GM23338 (cell line): ENCODE results near the gene PAGR1. TPM values are rescaled to one million over a fixed set of nuclear protein-coding genes. Genes with fewer than 3 reads are reported as not detected.

Experiments
- ATAC-seq: fragments of 200-7000 bp; cut with Tn5 transposase; 3 replicates; pipeline ENCODE4 v1.9.1; 2020
- DNase-seq: peaks from one replicate; pipeline ENCODE4 v3.0.0-alpha.2; 2015; ENCODE audit warnings: low spot score
- H2AFZ ChIP-seq: fragments of 200-600 bp; sonication (generic); 2 replicates; pipeline ENCODE4 v1.8.0; 2016; ENCODE audit warnings: antibody characterized with exemption, mild to moderate bottlenecking, moderate library complexity
- H3F3A ChIP-seq: fragments of 200-600 bp; sonication (generic); replicated peaks from 2 replicates; pipeline ENCODE4 v1.8.0; 2017; ENCODE audit warnings: antibody characterized with exemption, mixed run types, low read depth
- H3K27ac ChIP-seq: fragments of 200-600 bp; sonication (generic); 2 replicates; pipeline ENCODE4 v1.6.1; 2016; ENCODE audit warnings: low read depth
- H3K27me3 ChIP-seq: fragments of 200-600 bp; sonication (generic); 2 replicates; pipeline ENCODE4 v1.8.0; 2016; ENCODE audit warnings: mild to moderate bottlenecking, mixed run types, moderate library complexity; ENCODE audit not compliant: insufficient read depth
- H3K36me3 ChIP-seq: fragments of 200-600 bp; sonication (generic); 2 replicates; pipeline ENCODE4 v1.8.0; 2016; ENCODE audit warnings: mild to moderate bottlenecking; ENCODE audit not compliant: insufficient read depth
- H3K4me1 ChIP-seq: fragments of 200-600 bp; sonication (generic); 2 replicates; pipeline ENCODE4 v1.8.0; 2016; ENCODE audit warnings: mild to moderate bottlenecking, moderate library complexity; ENCODE audit not compliant: insufficient read depth
- H3K4me2 ChIP-seq: fragments of 200-600 bp; sonication (generic); 2 replicates; pipeline ENCODE4 v1.7.1; 2017; ENCODE audit warnings: mixed run types
- H3K4me3 ChIP-seq: fragments of 200-600 bp; sonication (generic); 2 replicates; pipeline ENCODE4 v1.6.1; 2016; ENCODE audit warnings: mixed run types
- H3K79me2 ChIP-seq: fragments of 200-600 bp; sonication (generic); replicated peaks from 2 replicates; pipeline ENCODE4 v1.8.0; 2017; ENCODE audit warnings: mild to moderate bottlenecking; ENCODE audit not compliant: insufficient read depth
- H3K9me2 ChIP-seq: fragments of 200-600 bp; sonication (generic); 2 replicates; pipeline ENCODE4 v1.8.0; 2017; ENCODE audit not compliant: insufficient read depth
- H4K20me1 ChIP-seq: fragments of 200-600 bp; sonication (generic); replicated peaks from 2 replicates; pipeline ENCODE4 v1.8.0; 2017; ENCODE audit warnings: mild to moderate bottlenecking; ENCODE audit not compliant: insufficient read depth
- H3K27ac Mint-ChIP-seq: 2 replicates; pipeline ENCODE4 v1.8.0; 2020; ENCODE audit warnings: inconsistent platforms, mild to moderate bottlenecking, moderate library complexity, mixed read lengths
- H3K27me3 Mint-ChIP-seq: 3 replicates; pipeline ENCODE4 v1.8.0; 2022; ENCODE audit warnings: low read depth, mild to moderate bottlenecking, moderate library complexity, mixed read lengths, inconsistent platforms; ENCODE audit not compliant: insufficient read depth, poor library complexity
- H3K36me3 Mint-ChIP-seq: 3 replicates; pipeline ENCODE4 v1.8.0; 2021; ENCODE audit warnings: low read depth, mild to moderate bottlenecking, inconsistent platforms, moderate library complexity, mixed read lengths
- H3K4me1 Mint-ChIP-seq: 3 replicates; pipeline ENCODE4 v1.8.0; 2020; ENCODE audit warnings: mild to moderate bottlenecking, inconsistent platforms, mixed read lengths
- H3K4me3 Mint-ChIP-seq: 3 replicates; pipeline ENCODE4 v1.8.0; 2021; ENCODE audit warnings: moderate library complexity, mild to moderate bottlenecking, inconsistent platforms, mixed read lengths
- H3K9me3 Mint-ChIP-seq: 3 replicates; pipeline ENCODE4 v1.8.0; 2020; ENCODE audit warnings: moderate library complexity, mild to moderate bottlenecking, inconsistent platforms, mixed read lengths
- CREB1 ChIP-seq: fragments of 250-450 bp; sonication (Bioruptor Pico); IDR thresholded peaks from 2 replicates; pipeline ENCODE4 v1.5.0; 2020; ENCODE audit warnings: low read depth, mild to moderate bottlenecking, moderate library complexity
- EZH2 ChIP-seq: fragments of 200-600 bp; sonication (generic); IDR thresholded peaks from one replicate; pipeline ENCODE4 v1.8.0; 2017; ENCODE audit warnings: antibody characterized with exemption, mild to moderate bottlenecking, low read depth; ENCODE audit not compliant: unreplicated experiment
- EZH2phosphoT487 ChIP-seq: fragments of 200-600 bp; sonication (generic); IDR thresholded peaks from one replicate; pipeline ENCODE4 v1.8.1; 2018; ENCODE audit warnings: antibody characterized with exemption; ENCODE audit not compliant: unreplicated experiment
- JUNB ChIP-seq: IDR thresholded peaks from one replicate; pipeline ENCODE4 v1.6.1; 2016; ENCODE audit warnings: antibody characterized with exemption; ENCODE audit not compliant: unreplicated experiment
- NANOG ChIP-seq: IDR thresholded peaks from 2 replicates; pipeline ENCODE4 v1.6.1; 2016; ENCODE audit warnings: antibody characterized with exemption, borderline replicate concordance
- POLR2AphosphoS5 ChIP-seq: IDR thresholded peaks from 2 replicates; pipeline ENCODE4 v1.6.1; 2016; ENCODE audit warnings: antibody characterized with exemption, low read depth
- STAT1 ChIP-seq: IDR thresholded peaks from one replicate; pipeline ENCODE4 v1.6.1; 2016; ENCODE audit warnings: antibody characterized with exemption; ENCODE audit not compliant: unreplicated experiment
- ZNF114 ChIP-seq: fragments of 250-450 bp; sonication (Bioruptor Pico); IDR thresholded peaks from 2 replicates; pipeline ENCODE4 v1.5.0; 2020; ENCODE audit warnings: mild to moderate bottlenecking, moderate library complexity
- ZNF331 ChIP-seq: fragments of 250-450 bp; sonication (Bioruptor Pico); IDR thresholded peaks from 2 replicates; pipeline ENCODE4 v1.5.0; 2020; ENCODE audit warnings: low read depth, mild to moderate bottlenecking, moderate library complexity
- polyA plus RNA-seq: library from polyadenylated mRNA; unstranded; fragments of >200 nt; fragmentation: Nextera tagmentation; extraction: Ambion mirVana; gene quantifications from 2 replicates; pipeline ENCODE4 v1.2.1, GENCODE V29; 2016
- total RNA-seq: library from RNA; depleted of rRNA; stranded (reverse); fragments of >200 nt; shearing (Covaris generic); gene quantifications from 2 replicates; pipeline ENCODE4 v1.2.3, GENCODE V29; 2014
- TF ChIP-seq, protein P1 (sequence below): IDR thresholded peaks from 2 replicates; pipeline ENCODE4 v1.6.1; 2016; ENCODE audit warnings: antibody characterized with exemption
- TF ChIP-seq, protein P2 (sequence below): IDR thresholded peaks from one replicate; pipeline ENCODE4 v1.6.1; 2018; ENCODE audit warnings: antibody characterized with exemption; ENCODE audit not compliant: unreplicated experiment
- TF ChIP-seq, protein P3 (sequence below): fragments of 250-450 bp; sonication (Bioruptor Pico); IDR thresholded peaks from 2 replicates; pipeline ENCODE4 v1.5.0; 2020; ENCODE audit warnings: mild to moderate bottlenecking, moderate library complexity
- TF ChIP-seq, protein P4 (sequence below), 2 experiments: fragments of 200-600 bp in 1 of 2; sonication (generic) in 1 of 2; conservative IDR thresholded peaks; 2 replicates each; pipeline versions ENCODE4 v1.5.1 to v1.6.1; 2016 to 2017; ENCODE audit warnings: antibody characterized with exemption in 2 of 2, low read depth in 2 of 2, mild to moderate bottlenecking in 2 of 2, moderate library complexity in 1 of 2

Gene PAGR1
- total and polyA plus RNA-seq, 2 experiments from 2014 or later = 67.6 to 78.7 TPM

DNA sequence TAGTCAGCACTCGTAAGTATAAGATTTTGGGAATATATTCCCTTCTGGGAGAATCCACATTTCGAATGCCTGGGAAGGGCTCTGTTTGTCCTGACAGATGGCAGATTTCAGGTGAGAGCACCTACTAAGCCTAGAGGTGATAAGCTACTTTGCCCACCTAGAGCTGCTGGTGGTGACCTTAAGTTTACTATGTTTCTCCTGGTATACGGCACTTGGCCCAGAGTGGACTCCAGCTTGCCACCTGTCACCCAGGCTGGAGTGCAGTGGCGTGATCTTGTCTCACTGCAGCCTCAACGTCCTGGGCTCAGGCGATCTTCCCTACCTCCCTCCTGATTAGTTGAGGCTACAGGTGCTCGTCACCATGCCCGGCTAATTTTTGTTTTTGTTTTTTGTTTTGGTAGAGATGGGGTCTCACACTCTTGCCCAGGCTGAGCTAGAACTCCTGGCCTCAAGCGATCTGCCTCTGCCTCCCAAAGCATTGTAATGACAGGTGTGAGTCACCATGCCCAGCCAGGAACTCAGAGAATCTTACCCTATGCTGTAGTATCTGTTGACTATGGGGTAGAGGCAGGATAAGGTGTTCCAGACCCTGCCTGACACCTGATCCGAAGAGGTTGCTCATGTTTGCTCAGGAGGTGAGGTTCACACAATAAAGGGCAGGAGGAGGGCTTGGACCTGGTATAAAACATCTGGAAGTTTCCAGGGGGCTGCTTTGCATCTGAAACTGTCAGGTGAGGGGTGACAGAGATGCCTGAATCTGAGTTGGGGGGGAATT is 38.2 kb upstream of the PAGR1 start, which contains the start of gene ZG16:
Gene ZG16, plus strand, starts transcription at position 681 of the 775 bp plus-strand sequence. CDS start 1,011 bp downstream, outside the sequence.
- H3K4me1 Mint-ChIP-seq = peaks cover 8% of the 10 kb centered on the region
- H3K4me2 ChIP-seq = no peak within 1 kb of the TSS

More for the DNA sequence above, 38.2 kb upstream of the PAGR1 start, which contains the start of gene ZG16:
- H2AFZ ChIP-seq = no peak within 1 kb of the TSS
- Mint-ChIP-seq H3K27me3 (peaks cover 12% of the 10 kb centered on the region), H3K4me3 (no peak within 1 kb of the TSS), H3K9me3 (no peaks in the 10 kb centered on the region; the same call in 2 of the 3 replicates), H3K27ac (no peak within 1 kb of the TSS), H3K36me3 (no peaks in the 10 kb centered on the region)
- DNase-seq (no peak), ATAC-seq (no peak)
- H3K9me2 ChIP-seq = peaks cover 5% of the 10 kb centered on the region; the same call in 1 of the 2 replicates
- no peak within 1 kb of the TSS for H3K4me3 ChIP-seq
- H3K27me3 ChIP-seq = peaks cover 3% of the 10 kb centered on the region; the same call in 1 of the 2 replicates
- H3K79me2 ChIP-seq = no peaks in the 10 kb centered on the region
- TF ChIP-seq EZH2phosphoT487 (no peak), ZNF114 (CRISPR knock-in tag) (no peak), CREB1 (CRISPR knock-in tag) (no peak), STAT1 (no peak), JUNB (no peak), EZH2 (no peak), POLR2AphosphoS5 (no peak), ZNF331 (CRISPR knock-in tag) (no peak), NANOG (no peak)
- TF ChIP-seq, protein P1, sequence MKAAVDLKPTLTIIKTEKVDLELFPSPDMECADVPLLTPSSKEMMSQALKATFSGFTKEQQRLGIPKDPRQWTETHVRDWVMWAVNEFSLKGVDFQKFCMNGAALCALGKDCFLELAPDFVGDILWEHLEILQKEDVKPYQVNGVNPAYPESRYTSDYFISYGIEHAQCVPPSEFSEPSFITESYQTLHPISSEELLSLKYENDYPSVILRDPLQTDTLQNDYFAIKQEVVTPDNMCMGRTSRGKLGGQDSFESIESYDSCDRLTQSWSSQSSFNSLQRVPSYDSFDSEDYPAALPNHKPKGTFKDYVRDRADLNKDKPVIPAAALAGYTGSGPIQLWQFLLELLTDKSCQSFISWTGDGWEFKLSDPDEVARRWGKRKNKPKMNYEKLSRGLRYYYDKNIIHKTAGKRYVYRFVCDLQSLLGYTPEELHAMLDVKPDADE = no peak
- TF ChIP-seq, protein P2, sequence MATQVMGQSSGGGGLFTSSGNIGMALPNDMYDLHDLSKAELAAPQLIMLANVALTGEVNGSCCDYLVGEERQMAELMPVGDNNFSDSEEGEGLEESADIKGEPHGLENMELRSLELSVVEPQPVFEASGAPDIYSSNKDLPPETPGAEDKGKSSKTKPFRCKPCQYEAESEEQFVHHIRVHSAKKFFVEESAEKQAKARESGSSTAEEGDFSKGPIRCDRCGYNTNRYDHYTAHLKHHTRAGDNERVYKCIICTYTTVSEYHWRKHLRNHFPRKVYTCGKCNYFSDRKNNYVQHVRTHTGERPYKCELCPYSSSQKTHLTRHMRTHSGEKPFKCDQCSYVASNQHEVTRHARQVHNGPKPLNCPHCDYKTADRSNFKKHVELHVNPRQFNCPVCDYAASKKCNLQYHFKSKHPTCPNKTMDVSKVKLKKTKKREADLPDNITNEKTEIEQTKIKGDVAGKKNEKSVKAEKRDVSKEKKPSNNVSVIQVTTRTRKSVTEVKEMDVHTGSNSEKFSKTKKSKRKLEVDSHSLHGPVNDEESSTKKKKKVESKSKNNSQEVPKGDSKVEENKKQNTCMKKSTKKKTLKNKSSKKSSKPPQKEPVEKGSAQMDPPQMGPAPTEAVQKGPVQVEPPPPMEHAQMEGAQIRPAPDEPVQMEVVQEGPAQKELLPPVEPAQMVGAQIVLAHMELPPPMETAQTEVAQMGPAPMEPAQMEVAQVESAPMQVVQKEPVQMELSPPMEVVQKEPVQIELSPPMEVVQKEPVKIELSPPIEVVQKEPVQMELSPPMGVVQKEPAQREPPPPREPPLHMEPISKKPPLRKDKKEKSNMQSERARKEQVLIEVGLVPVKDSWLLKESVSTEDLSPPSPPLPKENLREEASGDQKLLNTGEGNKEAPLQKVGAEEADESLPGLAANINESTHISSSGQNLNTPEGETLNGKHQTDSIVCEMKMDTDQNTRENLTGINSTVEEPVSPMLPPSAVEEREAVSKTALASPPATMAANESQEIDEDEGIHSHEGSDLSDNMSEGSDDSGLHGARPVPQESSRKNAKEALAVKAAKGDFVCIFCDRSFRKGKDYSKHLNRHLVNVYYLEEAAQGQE = no peak
- TF ChIP-seq, protein P3, sequence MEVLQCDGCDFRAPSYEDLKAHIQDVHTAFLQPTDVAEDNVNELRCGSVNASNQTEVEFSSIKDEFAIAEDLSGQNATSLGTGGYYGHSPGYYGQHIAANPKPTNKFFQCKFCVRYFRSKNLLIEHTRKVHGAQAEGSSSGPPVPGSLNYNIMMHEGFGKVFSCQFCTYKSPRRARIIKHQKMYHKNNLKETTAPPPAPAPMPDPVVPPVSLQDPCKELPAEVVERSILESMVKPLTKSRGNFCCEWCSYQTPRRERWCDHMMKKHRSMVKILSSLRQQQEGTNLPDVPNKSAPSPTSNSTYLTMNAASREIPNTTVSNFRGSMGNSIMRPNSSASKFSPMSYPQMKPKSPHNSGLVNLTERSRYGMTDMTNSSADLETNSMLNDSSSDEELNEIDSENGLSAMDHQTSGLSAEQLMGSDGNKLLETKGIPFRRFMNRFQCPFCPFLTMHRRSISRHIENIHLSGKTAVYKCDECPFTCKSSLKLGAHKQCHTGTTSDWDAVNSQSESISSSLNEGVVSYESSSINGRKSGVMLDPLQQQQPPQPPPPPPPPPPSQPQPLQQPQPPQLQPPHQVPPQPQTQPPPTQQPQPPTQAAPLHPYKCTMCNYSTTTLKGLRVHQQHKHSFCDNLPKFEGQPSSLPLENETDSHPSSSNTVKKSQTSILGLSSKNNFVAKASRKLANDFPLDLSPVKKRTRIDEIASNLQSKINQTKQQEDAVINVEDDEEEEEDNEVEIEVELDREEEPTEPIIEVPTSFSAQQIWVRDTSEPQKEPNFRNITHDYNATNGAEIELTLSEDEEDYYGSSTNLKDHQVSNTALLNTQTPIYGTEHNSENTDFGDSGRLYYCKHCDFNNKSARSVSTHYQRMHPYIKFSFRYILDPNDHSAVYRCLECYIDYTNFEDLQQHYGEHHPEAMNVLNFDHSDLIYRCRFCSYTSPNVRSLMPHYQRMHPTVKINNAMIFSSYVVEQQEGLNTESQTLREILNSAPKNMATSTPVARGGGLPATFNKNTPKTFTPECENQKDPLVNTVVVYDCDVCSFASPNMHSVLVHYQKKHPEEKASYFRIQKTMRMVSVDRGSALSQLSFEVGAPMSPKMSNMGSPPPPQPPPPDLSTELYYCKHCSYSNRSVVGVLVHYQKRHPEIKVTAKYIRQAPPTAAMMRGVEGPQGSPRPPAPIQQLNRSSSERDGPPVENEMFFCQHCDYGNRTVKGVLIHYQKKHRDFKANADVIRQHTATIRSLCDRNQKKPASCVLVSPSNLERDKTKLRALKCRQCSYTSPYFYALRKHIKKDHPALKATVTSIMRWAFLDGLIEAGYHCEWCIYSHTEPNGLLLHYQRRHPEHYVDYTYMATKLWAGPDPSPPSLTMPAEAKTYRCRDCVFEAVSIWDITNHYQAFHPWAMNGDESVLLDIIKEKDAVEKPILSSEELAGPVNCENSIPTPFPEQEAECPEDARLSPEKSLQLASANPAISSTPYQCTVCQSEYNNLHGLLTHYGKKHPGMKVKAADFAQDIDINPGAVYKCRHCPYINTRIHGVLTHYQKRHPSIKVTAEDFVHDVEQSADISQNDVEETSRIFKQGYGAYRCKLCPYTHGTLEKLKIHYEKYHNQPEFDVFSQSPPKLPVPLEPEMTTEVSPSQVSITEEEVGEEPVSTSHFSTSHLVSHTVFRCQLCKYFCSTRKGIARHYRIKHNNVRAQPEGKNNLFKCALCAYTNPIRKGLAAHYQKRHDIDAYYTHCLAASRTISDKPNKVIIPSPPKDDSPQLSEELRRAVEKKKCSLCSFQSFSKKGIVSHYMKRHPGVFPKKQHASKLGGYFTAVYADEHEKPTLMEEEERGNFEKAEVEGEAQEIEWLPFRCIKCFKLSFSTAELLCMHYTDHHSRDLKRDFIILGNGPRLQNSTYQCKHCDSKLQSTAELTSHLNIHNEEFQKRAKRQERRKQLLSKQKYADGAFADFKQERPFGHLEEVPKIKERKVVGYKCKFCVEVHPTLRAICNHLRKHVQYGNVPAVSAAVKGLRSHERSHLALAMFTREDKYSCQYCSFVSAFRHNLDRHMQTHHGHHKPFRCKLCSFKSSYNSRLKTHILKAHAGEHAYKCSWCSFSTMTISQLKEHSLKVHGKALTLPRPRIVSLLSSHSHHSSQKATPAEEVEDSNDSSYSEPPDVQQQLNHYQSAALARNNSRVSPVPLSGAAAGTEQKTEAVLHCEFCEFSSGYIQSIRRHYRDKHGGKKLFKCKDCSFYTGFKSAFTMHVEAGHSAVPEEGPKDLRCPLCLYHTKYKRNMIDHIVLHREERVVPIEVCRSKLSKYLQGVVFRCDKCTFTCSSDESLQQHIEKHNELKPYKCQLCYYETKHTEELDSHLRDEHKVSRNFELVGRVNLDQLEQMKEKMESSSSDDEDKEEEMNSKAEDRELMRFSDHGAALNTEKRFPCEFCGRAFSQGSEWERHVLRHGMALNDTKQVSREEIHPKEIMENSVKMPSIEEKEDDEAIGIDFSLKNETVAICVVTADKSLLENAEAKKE (CRISPR knock-in tag) = no peak
- TF ChIP-seq, protein P4, sequence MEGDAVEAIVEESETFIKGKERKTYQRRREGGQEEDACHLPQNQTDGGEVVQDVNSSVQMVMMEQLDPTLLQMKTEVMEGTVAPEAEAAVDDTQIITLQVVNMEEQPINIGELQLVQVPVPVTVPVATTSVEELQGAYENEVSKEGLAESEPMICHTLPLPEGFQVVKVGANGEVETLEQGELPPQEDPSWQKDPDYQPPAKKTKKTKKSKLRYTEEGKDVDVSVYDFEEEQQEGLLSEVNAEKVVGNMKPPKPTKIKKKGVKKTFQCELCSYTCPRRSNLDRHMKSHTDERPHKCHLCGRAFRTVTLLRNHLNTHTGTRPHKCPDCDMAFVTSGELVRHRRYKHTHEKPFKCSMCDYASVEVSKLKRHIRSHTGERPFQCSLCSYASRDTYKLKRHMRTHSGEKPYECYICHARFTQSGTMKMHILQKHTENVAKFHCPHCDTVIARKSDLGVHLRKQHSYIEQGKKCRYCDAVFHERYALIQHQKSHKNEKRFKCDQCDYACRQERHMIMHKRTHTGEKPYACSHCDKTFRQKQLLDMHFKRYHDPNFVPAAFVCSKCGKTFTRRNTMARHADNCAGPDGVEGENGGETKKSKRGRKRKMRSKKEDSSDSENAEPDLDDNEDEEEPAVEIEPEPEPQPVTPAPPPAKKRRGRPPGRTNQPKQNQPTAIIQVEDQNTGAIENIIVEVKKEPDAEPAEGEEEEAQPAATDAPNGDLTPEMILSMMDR (conservative IDR thresholded peaks at IDR 0.05; ENCODE audit: low read depth in 2 of 2) = no peak
- no peaks in the 10 kb centered on the region for H4K20me1 ChIP-seq
- no peaks in the 10 kb centered on the region for H3K36me3 ChIP-seq
- no peak within 1 kb of the TSS for H3K27ac ChIP-seq
- H3K4me1 ChIP-seq = no peaks in the 10 kb centered on the region
- no peaks in the 10 kb centered on the region for H3F3A ChIP-seq
